GM12864 (cell line): ENCODE measurements around the gene MAP3K10.

ENCODE experiments used
- DNase-seq: peaks from one replicate; pipeline ENCODE4 v3.0.0-alpha.2; 2011; ENCODE audit warnings: low read depth
- H3K4me3 ChIP-seq: 2 replicates; pipeline ENCODE4 v1.5.1; 2011; ENCODE audit warnings: mild to moderate bottlenecking, low read depth, low read length, control low read depth
- CTCF ChIP-seq: IDR thresholded peaks from 2 replicates; pipeline ENCODE4 v1.5.1; 2011; ENCODE audit warnings: low read depth, mild to moderate bottlenecking, moderate library complexity, low read length, control low read depth, inconsistent platforms; ENCODE audit errors: missing control alignments

Gene MAP3K10

GRCh38 chr19:40246292-40247073 is 55.3 kb downstream of the MAP3K10 start:
- DNase-seq, result no peak
- H3K4me3 ChIP-seq, result no peak overlapping the region
- no peak for TF ChIP-seq CTCF

GRCh38 chr19:40247178-40247577 is 56.0 kb downstream of the MAP3K10 start:
- no peak overlapping the region for H3K4me3 ChIP-seq
- no peak for TF ChIP-seq CTCF
- no peak for DNase-seq

- no peak for TF ChIP-seq CTCF
These were observed 56.6 kb downstream of the MAP3K10 start for GRCh38 chr19:40247735-40248262.

GRCh38 chr19:40249201-40249600 is 58.0 kb downstream of the MAP3K10 start:
- no peak for DNase-seq
- H3K4me3 ChIP-seq, result no peak overlapping the region
- TF ChIP-seq CTCF, result no peak

More at GRCh38 chr19:40247735-40248262, 56.6 kb downstream of the MAP3K10 start:
- no peak overlapping the region for H3K4me3 ChIP-seq
- DNase-seq, result no peak

- DNase-seq, result no peak
- H3K4me3 ChIP-seq, result no peak overlapping the region
- TF ChIP-seq CTCF, result no peak
These were observed 58.6 kb downstream of the MAP3K10 start for GRCh38 chr19:40249781-40250180.

GRCh38 chr19:40251244-40251643 is 60.0 kb downstream of the MAP3K10 start:
- TF ChIP-seq CTCF, result no peak
- no peak overlapping the region for H3K4me3 ChIP-seq
- no peak for DNase-seq

- no peak for DNase-seq
- TF ChIP-seq CTCF, result no peak
- H3K4me3 ChIP-seq, result no peak overlapping the region
These were observed 60.8 kb downstream of the MAP3K10 start for GRCh38 chr19:40251991-40252390.
